Testis (tissue), 3 donors: ENCODE results near the gene ALDH1L1. TPM values are rescaled to one million over a fixed set of nuclear protein-coding genes. Genes with fewer than 3 reads are reported as not detected.
A peak's percentile ranks its signal among the peaks of the same experiment; 100 is the strongest.

ENCODE experiments used
- DNase-seq: peaks from one replicate; pipeline ENCODE4 v3.0.0-alpha.2; 2019
- H3K27ac ChIP-seq, 2 donors: fragments of 200-600 bp; sonication (generic); one replicate each; pipeline ENCODE4 v1.5.1; 2019
- H3K27me3 ChIP-seq: fragments of 200-600 bp; sonication (generic); one replicate; pipeline ENCODE4 v1.5.1; 2019
- H3K36me3 ChIP-seq: fragments of 200-600 bp; sonication (generic); one replicate; pipeline ENCODE4 v1.5.1; 2017; ENCODE audit warnings: low read depth; ENCODE audit errors: missing control alignments
- H3K4me1 ChIP-seq: fragments of 200-600 bp; sonication (generic); one replicate; pipeline ENCODE4 v1.5.1; 2019
- H3K4me3 ChIP-seq, 2 donors: fragments of 200-600 bp; sonication (generic); one replicate each; pipeline ENCODE4 v1.5.1; 2017 to 2019
- H3K9me3 ChIP-seq: fragments of 200-600 bp; sonication (generic); one replicate; pipeline ENCODE4 v1.5.1; 2017
- POLR2A ChIP-seq: fragments of 450-650 bp; IDR thresholded peaks from one replicate; pipeline ENCODE4 v1.6.1; 2017; ENCODE audit warnings: antibody characterized with exemption, mild to moderate bottlenecking, moderate library complexity
- WGBS, 2 donors: methylation state at CpG; one replicate each; pipeline ENCODE4 v1.1.5; 2018; 5-methylcytosine and 5-hydroxymethylcytosine counted together
- intact Hi-C: fragments of 100-400 bp; cut with DNase I; formaldehyde crosslinking; loops from one replicate; pipeline ENCODE4 v1.15.1; 2023; ENCODE audit warnings: low total_unique reads
- polyA plus RNA-seq: library from polyadenylated mRNA; stranded (reverse); fragments of 350-450 nt; fragmentation: Illumina TruSeq; extraction: RNeasy Lipid Tissue Mini Kit (QIAGEN cat#74804); gene quantifications from one replicate; pipeline ENCODE4 v1.2.3, GENCODE V29; 2014; ENCODE audit warnings: low read depth, low replicate concordance; ENCODE audit not compliant: insufficient read depth
- total RNA-seq, 2 donors: library from RNA; depleted of rRNA; stranded (reverse); fragments of >200 nt; gene quantifications; one replicate each; pipeline ENCODE4 v1.2.3, GENCODE V29; 2016
- TF ChIP-seq, protein P1 (sequence below), 3 experiments: fragments of 450-650 bp in 2 of 3; fragments of 200-600 bp in 1 of 3; sonication (generic) in 1 of 3; IDR thresholded peaks; one replicate each; pipeline ENCODE4 v1.5.1; 2016 to 2019; ENCODE audit warnings: antibody characterized with exemption in 3 of 3, mild to moderate bottlenecking in 2 of 3, moderate library complexity in 1 of 3

Gene ALDH1L1
- total and polyA plus RNA-seq, 3 donors from 2014 or later: 19.6 to 73.8 (median 67.5) TPM

DNA sequence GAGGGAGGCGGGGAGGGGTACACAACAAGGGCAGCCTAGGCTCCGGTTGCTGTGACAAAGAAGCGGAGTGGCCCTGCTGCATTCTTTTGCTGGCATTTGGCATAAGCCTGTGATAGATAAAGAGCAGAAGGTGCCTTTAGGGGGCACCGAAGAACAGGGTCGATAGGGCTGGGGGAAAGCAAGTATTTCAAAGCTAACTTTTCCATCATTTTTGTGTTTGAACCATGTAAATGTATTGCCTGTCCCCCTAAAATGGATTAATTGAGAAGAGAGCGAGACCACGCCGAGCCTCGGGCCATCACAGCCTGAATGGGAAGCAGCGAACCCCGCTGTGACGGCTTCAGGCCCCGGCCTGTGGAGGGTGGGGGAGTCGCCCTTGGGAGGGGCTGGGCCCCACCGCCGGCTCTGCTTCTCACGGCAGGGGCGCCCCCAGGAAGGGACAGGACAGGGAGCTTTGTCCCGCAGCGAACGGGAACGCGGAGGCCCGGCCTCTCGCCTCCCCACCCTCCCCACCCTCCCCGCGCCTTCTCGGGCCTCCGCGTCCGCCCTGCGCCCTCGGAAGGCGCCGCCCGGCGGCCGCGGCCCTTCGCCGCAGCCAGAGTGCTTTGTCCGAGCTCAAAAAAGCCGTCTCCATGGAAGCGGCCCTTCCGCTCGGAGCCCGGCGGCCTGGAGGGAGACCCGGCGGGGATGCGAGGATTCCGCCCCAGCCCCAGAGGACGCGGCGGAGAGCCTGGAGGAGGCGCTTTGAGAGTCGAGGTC, 32.4 kb upstream of the ALDH1L1 start:
- intact Hi-C loops: no loop called here
- Histone ChIP-seq H3K4me3 (peak overlapping the region; percentile 51 to 62), H3K27ac (peak overlapping the region; percentile 39 to 75), H3K36me3 (no peaks in the 10 kb centered on the region), H3K9me3 (no peaks in the 10 kb centered on the region), H3K27me3 (no peaks in the 10 kb centered on the region), H3K4me1 (no peaks in the 10 kb centered on the region)
- TF ChIP-seq, protein P1, sequence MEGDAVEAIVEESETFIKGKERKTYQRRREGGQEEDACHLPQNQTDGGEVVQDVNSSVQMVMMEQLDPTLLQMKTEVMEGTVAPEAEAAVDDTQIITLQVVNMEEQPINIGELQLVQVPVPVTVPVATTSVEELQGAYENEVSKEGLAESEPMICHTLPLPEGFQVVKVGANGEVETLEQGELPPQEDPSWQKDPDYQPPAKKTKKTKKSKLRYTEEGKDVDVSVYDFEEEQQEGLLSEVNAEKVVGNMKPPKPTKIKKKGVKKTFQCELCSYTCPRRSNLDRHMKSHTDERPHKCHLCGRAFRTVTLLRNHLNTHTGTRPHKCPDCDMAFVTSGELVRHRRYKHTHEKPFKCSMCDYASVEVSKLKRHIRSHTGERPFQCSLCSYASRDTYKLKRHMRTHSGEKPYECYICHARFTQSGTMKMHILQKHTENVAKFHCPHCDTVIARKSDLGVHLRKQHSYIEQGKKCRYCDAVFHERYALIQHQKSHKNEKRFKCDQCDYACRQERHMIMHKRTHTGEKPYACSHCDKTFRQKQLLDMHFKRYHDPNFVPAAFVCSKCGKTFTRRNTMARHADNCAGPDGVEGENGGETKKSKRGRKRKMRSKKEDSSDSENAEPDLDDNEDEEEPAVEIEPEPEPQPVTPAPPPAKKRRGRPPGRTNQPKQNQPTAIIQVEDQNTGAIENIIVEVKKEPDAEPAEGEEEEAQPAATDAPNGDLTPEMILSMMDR (IDR thresholded peaks at IDR 0.05): peak in 2 of 3 experiments; percentile 18 to 54
- no peak for TF ChIP-seq POLR2A
- WGBS, 2 donors: 3 to 9% methylated on average over 26 to 50 of the region's 57 CpGs
- DNase-seq: peak; percentile 66

DNA sequence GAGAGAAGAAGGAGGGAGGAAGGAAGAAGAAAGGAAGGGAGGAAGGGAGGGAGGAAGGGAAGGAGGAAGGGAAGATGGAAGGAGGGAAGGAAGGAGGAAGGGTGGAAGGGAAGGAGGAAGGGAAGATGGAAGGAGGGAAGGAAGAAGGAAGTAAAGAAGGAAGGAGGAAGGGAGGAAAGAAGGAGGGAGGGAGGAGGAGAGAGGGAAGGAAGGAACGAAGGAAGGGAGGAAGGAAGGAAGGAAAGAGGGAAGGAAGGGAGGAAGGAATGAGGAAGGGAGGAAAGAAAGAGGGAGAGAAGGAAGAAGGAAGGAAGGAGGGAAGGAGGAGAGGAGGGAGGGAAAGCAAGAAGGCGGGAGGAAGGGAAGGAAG, 31.8 kb upstream of the ALDH1L1 start:
- H3K36me3 ChIP-seq: no peaks in the 10 kb centered on the region
- H3K4me1 ChIP-seq: no peaks in the 10 kb centered on the region
- peak overlapping the region in 1 of 2 donors; percentile 51 for H3K4me3 ChIP-seq
- WGBS, 2 donors: 54 to 59% methylated on average over 2 of the region's 2 CpGs
- no peaks in the 10 kb centered on the region for H3K27me3 ChIP-seq
- no peak for DNase-seq
- TF ChIP-seq POLR2A: no peak
- TF ChIP-seq, protein P1 (IDR thresholded peaks at IDR 0.05): no peak
- intact Hi-C loops: no loop called here
- H3K9me3 ChIP-seq: no peaks in the 10 kb centered on the region
- H3K27ac ChIP-seq: peak overlapping the region; percentile 39 to 75

DNA sequence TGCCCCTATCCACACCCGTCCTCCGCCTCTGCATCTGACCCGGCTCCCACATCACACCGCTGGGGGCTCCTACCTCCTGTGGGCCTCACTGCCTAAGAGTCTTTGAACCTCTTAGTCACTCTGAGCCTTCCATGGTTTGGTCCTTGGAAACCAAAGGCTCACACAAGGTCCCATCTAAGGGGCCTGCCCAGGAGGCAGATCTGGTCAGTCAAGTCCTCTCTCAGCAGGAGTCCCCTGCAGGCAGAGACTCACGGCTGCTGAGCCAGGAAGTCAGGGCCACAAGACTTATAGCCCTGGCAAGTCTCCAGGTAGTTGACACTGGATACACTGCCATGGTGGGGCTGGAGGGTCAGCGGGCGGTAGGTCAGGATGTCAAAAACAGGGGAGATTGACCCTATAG, 31.2 kb upstream of the ALDH1L1 start:
- Histone ChIP-seq H3K27me3 (no peaks in the 10 kb centered on the region), H3K4me1 (no peaks in the 10 kb centered on the region), H3K9me3 (no peaks in the 10 kb centered on the region), H3K27ac (no peak overlapping the region), H3K36me3 (no peaks in the 10 kb centered on the region), H3K4me3 (no peak overlapping the region)
- intact Hi-C loops: no loop called here
- no peak for DNase-seq
- 95 to 100% methylated on average over 6 to 7 of the region's 7 CpGs for WGBS, 2 donors
- no peak for TF ChIP-seq POLR2A
- TF ChIP-seq, protein P1 (IDR thresholded peaks at IDR 0.05): no peak

DNA sequence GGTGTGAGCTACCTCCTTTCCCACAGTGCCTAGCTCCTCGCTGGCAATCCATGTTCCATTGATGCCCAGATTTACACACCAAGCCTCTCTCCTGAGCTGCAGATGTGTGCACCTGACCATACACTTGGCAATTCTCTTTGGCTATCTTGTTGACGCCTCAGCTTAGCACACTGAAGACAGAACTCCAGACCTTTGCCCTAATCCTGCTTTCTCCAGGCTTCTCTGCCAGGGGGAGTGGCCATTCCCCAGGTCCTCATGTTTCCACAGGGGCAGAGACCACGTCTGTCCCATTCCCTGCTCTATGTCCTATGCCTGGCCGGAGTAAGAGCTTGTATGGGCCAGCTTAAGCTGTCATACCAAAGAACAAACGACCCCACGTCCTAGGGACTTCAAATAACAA, 30.2 kb upstream of the ALDH1L1 start:
- no peak for TF ChIP-seq POLR2A
- Histone ChIP-seq H3K9me3 (no peaks in the 10 kb centered on the region), H3K4me1 (peaks cover 5% of the 10 kb centered on the region), H3K27ac (no peak overlapping the region), H3K27me3 (no peaks in the 10 kb centered on the region), H3K36me3 (no peaks in the 10 kb centered on the region), H3K4me3 (no peak overlapping the region)
- WGBS, 2 donors: 76 to 78% methylated on average over 6 of the region's 6 CpGs
- DNase-seq: no peak
- intact Hi-C loops: no loop called here

DNA sequence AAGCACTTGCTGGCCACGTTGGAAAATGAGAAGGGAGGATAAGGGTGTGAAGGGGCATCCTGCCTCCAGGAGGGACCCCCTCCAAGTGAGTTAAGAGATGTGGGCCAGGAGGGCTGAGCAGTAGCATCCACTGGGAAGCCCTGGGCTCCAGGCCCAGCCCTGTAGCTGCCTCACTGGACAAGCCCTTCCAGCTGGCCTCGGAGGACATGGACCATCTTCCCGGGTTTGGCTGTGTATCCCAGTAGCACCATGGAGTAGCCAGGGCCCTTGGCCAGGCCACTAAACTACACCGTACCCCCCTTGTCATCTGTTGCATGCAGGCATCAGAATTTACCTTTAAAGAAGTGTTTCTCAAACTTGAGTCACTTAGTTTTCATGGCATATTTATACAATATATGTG, 29.4 kb upstream of the ALDH1L1 start:
- Histone ChIP-seq H3K4me3 (no peak overlapping the region), H3K4me1 (peaks cover 5% of the 10 kb centered on the region), H3K27me3 (no peaks in the 10 kb centered on the region), H3K36me3 (no peaks in the 10 kb centered on the region), H3K9me3 (no peaks in the 10 kb centered on the region), H3K27ac (no peak overlapping the region)
- 52 to 58% methylated on average over 4 of the region's 4 CpGs for WGBS, 2 donors
- no peak for DNase-seq
- TF ChIP-seq POLR2A: no peak
- TF ChIP-seq, protein P1 (IDR thresholded peaks at IDR 0.05): no peak
- intact Hi-C loops: no loop called here
